ENCODE results near the gene AGGF1.

DNA sequence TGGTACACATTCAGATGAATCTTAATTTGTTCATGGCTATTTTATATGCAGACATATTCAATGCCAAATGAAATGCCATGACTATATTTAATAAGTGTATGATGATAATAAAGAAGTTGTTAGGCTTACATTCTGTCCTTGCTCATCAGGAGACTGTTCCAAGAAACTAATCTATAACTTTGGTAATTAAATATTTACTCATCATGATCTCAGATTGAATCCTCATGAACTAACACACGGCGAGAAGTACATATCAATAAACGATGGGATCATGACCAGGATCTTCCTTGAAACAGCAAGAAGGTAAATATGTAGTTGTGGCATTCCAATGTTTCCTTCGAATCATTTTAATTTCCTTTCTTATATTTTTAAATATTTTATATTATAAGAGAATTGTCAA lies 12.5 kb upstream of the AGGF1 start:
- TF ChIP-seq, protein P1, sequence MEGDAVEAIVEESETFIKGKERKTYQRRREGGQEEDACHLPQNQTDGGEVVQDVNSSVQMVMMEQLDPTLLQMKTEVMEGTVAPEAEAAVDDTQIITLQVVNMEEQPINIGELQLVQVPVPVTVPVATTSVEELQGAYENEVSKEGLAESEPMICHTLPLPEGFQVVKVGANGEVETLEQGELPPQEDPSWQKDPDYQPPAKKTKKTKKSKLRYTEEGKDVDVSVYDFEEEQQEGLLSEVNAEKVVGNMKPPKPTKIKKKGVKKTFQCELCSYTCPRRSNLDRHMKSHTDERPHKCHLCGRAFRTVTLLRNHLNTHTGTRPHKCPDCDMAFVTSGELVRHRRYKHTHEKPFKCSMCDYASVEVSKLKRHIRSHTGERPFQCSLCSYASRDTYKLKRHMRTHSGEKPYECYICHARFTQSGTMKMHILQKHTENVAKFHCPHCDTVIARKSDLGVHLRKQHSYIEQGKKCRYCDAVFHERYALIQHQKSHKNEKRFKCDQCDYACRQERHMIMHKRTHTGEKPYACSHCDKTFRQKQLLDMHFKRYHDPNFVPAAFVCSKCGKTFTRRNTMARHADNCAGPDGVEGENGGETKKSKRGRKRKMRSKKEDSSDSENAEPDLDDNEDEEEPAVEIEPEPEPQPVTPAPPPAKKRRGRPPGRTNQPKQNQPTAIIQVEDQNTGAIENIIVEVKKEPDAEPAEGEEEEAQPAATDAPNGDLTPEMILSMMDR (IDR thresholded peaks at IDR 0.05; ENCODE audit: insufficient read depth, low read length, poor library complexity, severe bottlenecking) = no peak
- TF ChIP-seq EZH2phosphoT487 (conservative IDR thresholded peaks at IDR 0.05; ENCODE audit: low read length) = no peak
